B cell (primary cell): Measurements from ENCODE around the gene CYP2U1. TPM values are rescaled to one million over a fixed set of nuclear protein-coding genes. Genes with fewer than 3 reads are reported as not detected.

Experiments
- ATAC-seq: fragments of 200-7000 bp; cut with Tn5 transposase; one replicate; pipeline ENCODE4 v1.10.0; 2021; ENCODE audit warnings: low read depth, mild to moderate bottlenecking, moderate number of reproducible peaks, moderate library complexity
- CTCF ChIA-PET: fragments of 350-600 bp; sonication (Branson Sonifier 250); formaldehyde crosslinking; loops from one replicate; lab custom pipeline; 2021; ENCODE audit warnings: antibody characterized with exemption, inconsistent platforms; lab: Charles Lee
- POLR2A ChIA-PET: fragments of 350-600 bp; sonication (Branson Sonifier 250); formaldehyde crosslinking; loops from one replicate; lab custom pipeline; 2021; ENCODE audit warnings: antibody characterized with exemption; lab: Charles Lee
- DNase-seq: peaks from one replicate; pipeline ENCODE4 v3.0.0; 2013
- H2AFZ ChIP-seq: 2 replicates; pipeline ENCODE4 v1.6.1; 2012; ENCODE audit warnings: mild to moderate bottlenecking, low read depth, low read length; ENCODE audit not compliant: insufficient read depth, poor library complexity, severe bottlenecking
- H3K27ac ChIP-seq, 2 donors: 1 replicate in 1 of 2; 2 replicates in 1 of 2; pipeline ENCODE4 v1.5.1; 2012 to 2013; ENCODE audit warnings: low read length in 2 of 2, mild to moderate bottlenecking in 2 of 2, moderate library complexity in 1 of 2
- H3K27me3 ChIP-seq, 4 experiments: fragments of 200-600 bp in 1 of 4; sonication (generic) in 1 of 4; replicated peaks in 1 of 4; 1 replicate in 2 of 4; 2 replicates in 2 of 4; pipeline versions ENCODE4 v1.6.1 to v1.7.0; 2013 to 2016; ENCODE audit warnings: low read length in 3 of 4, mild to moderate bottlenecking in 2 of 4, mixed read lengths in 1 of 4, moderate library complexity in 1 of 4; ENCODE audit not compliant: insufficient read depth in 4 of 4, control insufficient read depth in 3 of 4; ENCODE audit errors: control extremely low read depth in 1 of 4
- H3K36me3 ChIP-seq, 2 experiments: replicated peaks in 1 of 2; 1 replicate in 1 of 2; 2 replicates in 1 of 2; pipeline versions ENCODE4 v1.6.1 to v1.7.1; 2013; ENCODE audit warnings: low read length in 1 of 2; ENCODE audit not compliant: insufficient read depth in 2 of 2, control insufficient read depth in 1 of 2; ENCODE audit errors: control extremely low read depth in 1 of 2, extremely low read depth in 1 of 2
- H3K4me1 ChIP-seq, 2 donors: fragments of 200-600 bp in 1 of 2; sonication (generic) in 1 of 2; 1 replicate in 1 of 2; 2 replicates in 1 of 2; pipeline versions ENCODE4 v1.5.1 to v1.6.1; 2013 to 2017; ENCODE audit warnings: low read length in 2 of 2; ENCODE audit not compliant: control insufficient read depth in 2 of 2, insufficient read depth in 2 of 2
- H3K4me2 ChIP-seq: replicated peaks from 2 replicates; pipeline ENCODE3; 2012; ENCODE audit warnings: mild to moderate bottlenecking, low read depth, low read length; ENCODE audit not compliant: poor library complexity, severe bottlenecking
- H3K4me3 ChIP-seq, 5 experiments: fragments of 200-600 bp in 1 of 5; sonication (generic) in 1 of 5; 1 replicate in 3 of 5; 2 replicates in 2 of 5; pipeline versions ENCODE4 v1.5.1 to v1.7.0; 2011 to 2016; ENCODE audit warnings: low read length in 4 of 5, mild to moderate bottlenecking in 4 of 5, low read depth in 2 of 5, control low read depth in 1 of 5, moderate library complexity in 1 of 5; ENCODE audit not compliant: insufficient read depth in 1 of 5; ENCODE audit errors: control extremely low read depth in 1 of 5, extremely low read depth in 1 of 5
- H3K79me2 ChIP-seq: fragments of 200-600 bp; sonication (generic); one replicate; pipeline ENCODE4 v1.6.0; 2016; ENCODE audit warnings: low read length; ENCODE audit not compliant: control insufficient read depth, insufficient read depth
- H3K9ac ChIP-seq: fragments of 200-600 bp; sonication (generic); 2 replicates; pipeline ENCODE4 v1.6.1; 2017; ENCODE audit warnings: mild to moderate bottlenecking, low read length, moderate library complexity
- H3K9me3 ChIP-seq, 3 donors: one replicate each; pipeline versions ENCODE4 v1.6.1 to v1.7.1; 2013; ENCODE audit warnings: low read length in 2 of 3; ENCODE audit not compliant: control insufficient read depth in 2 of 3, insufficient read depth in 1 of 3; ENCODE audit errors: control extremely low read depth in 1 of 3
- H4K20me1 ChIP-seq: 2 replicates; pipeline ENCODE4 v1.6.0; 2012; ENCODE audit warnings: mild to moderate bottlenecking, low read length; ENCODE audit not compliant: insufficient read depth, control insufficient read depth, poor library complexity, severe bottlenecking
- H3K27ac Mint-ChIP-seq: one replicate; pipeline ENCODE4 v1.8.0; 2021; ENCODE audit warnings: mixed read lengths
- H3K27me3 Mint-ChIP-seq: one replicate; pipeline ENCODE4 v1.8.0; 2021; ENCODE audit warnings: mixed read lengths
- H3K4me1 Mint-ChIP-seq: one replicate; pipeline ENCODE4 v1.8.0; 2021; ENCODE audit warnings: mixed read lengths
- H3K4me3 Mint-ChIP-seq: one replicate; pipeline ENCODE4 v1.8.0; 2021; ENCODE audit warnings: mixed read lengths
- H3K9me3 Mint-ChIP-seq: one replicate; pipeline ENCODE4 v1.8.0; 2022; ENCODE audit warnings: mixed read lengths; ENCODE audit not compliant: insufficient read depth
- EZH2 ChIP-seq: IDR thresholded peaks from 2 replicates; pipeline ENCODE4 v1.6.1; 2012; ENCODE audit warnings: borderline replicate concordance, low read depth, mild to moderate bottlenecking, moderate library complexity, low read length; ENCODE audit not compliant: insufficient read depth, poor library complexity, severe bottlenecking
- WGBS: methylation state at CpG from one replicate; pipeline ENCODE4 v1.1.5; 2013; ENCODE audit warnings: missing lambda C conversion rate; ENCODE audit not compliant: insufficient coverage; 5-methylcytosine and 5-hydroxymethylcytosine counted together
- intact Hi-C: fragments of 100-400 bp; cut with micrococcal nuclease; formaldehyde crosslinking; loops from one replicate; pipeline ENCODE4 v1.10.0; 2022
- polyA plus RNA-seq: library from polyadenylated mRNA; depleted of rRNA; stranded (reverse); fragments of >200 nt; gene quantifications from 2 replicates; pipeline ENCODE4 v1.2.3, GENCODE V29; 2012
- total RNA-seq, 2 donors: library from RNA; stranded (reverse); fragments of 120-200 nt in 1 of 2; gene quantifications; 1 replicate in 1 of 2; 2 replicates in 1 of 2; pipeline versions ENCODE4 v1.2.3 to v1.2.4, GENCODE V29; 2013 to 2022
- TF ChIP-seq, protein P1 (sequence below): fragments of 200-600 bp; IDR thresholded peaks from one replicate; pipeline ENCODE4 v1.8.0; 2022; ENCODE audit warnings: antibody characterized with exemption, mild to moderate bottlenecking

Gene CYP2U1
- total and polyA plus RNA-seq, 2 donors (not counting 1 experiment from before 2014, with no cell fraction given), result 6.1 to 17.6 TPM

DNA sequence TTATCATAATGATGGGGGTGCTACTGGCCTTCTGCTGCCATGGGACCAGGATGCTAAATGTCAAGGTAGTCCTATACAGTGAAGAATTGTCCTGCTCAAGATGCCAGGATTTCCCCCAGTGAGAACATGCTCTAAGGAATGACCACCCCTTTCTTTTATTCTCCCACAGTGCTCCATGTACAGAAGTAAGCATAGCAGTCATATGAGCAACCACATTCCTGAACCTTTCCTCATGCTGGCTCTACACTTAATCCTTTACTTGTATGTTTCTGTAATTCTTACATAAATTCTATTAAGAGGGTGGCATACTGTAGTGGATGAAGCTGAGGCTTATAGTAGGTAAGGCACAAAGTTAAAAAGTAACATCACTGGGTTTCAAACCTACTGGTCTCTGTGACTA, 20.2 kb downstream of the CYP2U1 start:
- Histone ChIP-seq H3K4me3 (no peak overlapping the region), H2AFZ (no peak overlapping the region), H3K9ac (no peak overlapping the region), H3K36me3 (peaks cover 0 to 46% of the 10 kb centered on the region in 2 experiments), H3K27me3 (no peaks in the 10 kb centered on the region), H3K27ac (no peak overlapping the region), H3K4me1 (no peaks in the 10 kb centered on the region), H3K9me3 (peaks cover 0 to 6% (median 0%) of the 10 kb centered on the region in 3 donors), H3K4me2 (no peak overlapping the region), H3K79me2 (no peaks in the 10 kb centered on the region), H4K20me1 (peaks cover 4% of the 10 kb centered on the region)
- intact Hi-C loops, result no loop called here
- ATAC-seq, result no peak
- ChIA-PET CTCF (interaction anchor here (2.0 kb wide), 1 partner anchor 67 kb away, joined by 6 read pairs; no protein-coding TSS in a partner anchor), POLR2A (no interaction called here)
- H3K4me1 Mint-ChIP-seq, result no peaks in the 10 kb centered on the region
- H3K27ac Mint-ChIP-seq, result no peak overlapping the region
- no peaks in the 10 kb centered on the region for H3K27me3 Mint-ChIP-seq
- peaks cover 12% of the 10 kb centered on the region for H3K9me3 Mint-ChIP-seq
- TF ChIP-seq, protein P1, sequence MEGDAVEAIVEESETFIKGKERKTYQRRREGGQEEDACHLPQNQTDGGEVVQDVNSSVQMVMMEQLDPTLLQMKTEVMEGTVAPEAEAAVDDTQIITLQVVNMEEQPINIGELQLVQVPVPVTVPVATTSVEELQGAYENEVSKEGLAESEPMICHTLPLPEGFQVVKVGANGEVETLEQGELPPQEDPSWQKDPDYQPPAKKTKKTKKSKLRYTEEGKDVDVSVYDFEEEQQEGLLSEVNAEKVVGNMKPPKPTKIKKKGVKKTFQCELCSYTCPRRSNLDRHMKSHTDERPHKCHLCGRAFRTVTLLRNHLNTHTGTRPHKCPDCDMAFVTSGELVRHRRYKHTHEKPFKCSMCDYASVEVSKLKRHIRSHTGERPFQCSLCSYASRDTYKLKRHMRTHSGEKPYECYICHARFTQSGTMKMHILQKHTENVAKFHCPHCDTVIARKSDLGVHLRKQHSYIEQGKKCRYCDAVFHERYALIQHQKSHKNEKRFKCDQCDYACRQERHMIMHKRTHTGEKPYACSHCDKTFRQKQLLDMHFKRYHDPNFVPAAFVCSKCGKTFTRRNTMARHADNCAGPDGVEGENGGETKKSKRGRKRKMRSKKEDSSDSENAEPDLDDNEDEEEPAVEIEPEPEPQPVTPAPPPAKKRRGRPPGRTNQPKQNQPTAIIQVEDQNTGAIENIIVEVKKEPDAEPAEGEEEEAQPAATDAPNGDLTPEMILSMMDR, result no peak
- TF ChIP-seq EZH2, result no peak
- DNase-seq, result no peak
- H3K4me3 Mint-ChIP-seq, result no peak overlapping the region

DNA sequence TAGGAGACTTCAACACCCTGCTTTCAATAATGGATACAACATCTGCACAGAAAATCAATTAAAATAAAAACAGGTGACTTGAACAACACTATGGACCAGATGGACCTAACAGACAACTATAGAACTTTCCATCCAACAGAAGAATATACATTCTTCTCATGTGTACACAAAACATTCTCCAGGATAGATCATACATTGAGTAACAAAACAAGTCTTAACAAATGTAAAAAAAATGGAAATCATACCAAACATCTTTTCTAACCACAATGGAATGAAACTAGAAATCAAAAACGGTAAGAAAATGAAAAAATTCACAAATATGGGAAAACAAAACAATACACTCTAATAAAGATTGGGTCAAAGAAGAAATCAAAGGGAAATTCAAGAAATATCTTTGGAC, 24.7 kb downstream of the CYP2U1 start:
- Histone ChIP-seq H3K27ac (no peak overlapping the region), H4K20me1 (no peaks in the 10 kb centered on the region), H3K36me3 (peaks cover 0 to 7% of the 10 kb centered on the region in 2 experiments), H3K79me2 (no peaks in the 10 kb centered on the region), H3K9me3 (peaks cover 0 to 14% (median 0%) of the 10 kb centered on the region in 3 donors), H3K4me3 (no peak overlapping the region), H3K9ac (no peak overlapping the region), H3K4me1 (no peaks in the 10 kb centered on the region), H3K27me3 (no peaks in the 10 kb centered on the region), H2AFZ (no peak overlapping the region), H3K4me2 (no peak overlapping the region)
- intact Hi-C loops, result no loop called here
- no CpG with 5 or more reads among the region's 1 CpG for WGBS
- no peak for DNase-seq
- no peaks in the 10 kb centered on the region for H3K27me3 Mint-ChIP-seq
- CTCF ChIA-PET, result no interaction called here
- no peaks in the 10 kb centered on the region for H3K4me1 Mint-ChIP-seq
- H3K9me3 Mint-ChIP-seq, result peaks cover 12% of the 10 kb centered on the region
- POLR2A ChIA-PET, result no interaction called here
- no peak overlapping the region for H3K27ac Mint-ChIP-seq
- no peak for ATAC-seq
- no peak overlapping the region for H3K4me3 Mint-ChIP-seq
- no peak for TF ChIP-seq EZH2
- TF ChIP-seq, protein P1, result no peak
